WTC11 (cell line): ENCODE data around the gene SLC45A3. TPM values are rescaled to one million over a fixed set of nuclear protein-coding genes. Genes with fewer than 3 reads are reported as not detected.

ENCODE experiments used
- ATAC-seq: fragments of 200-7000 bp; cut with Tn5 transposase; 2 replicates; pipeline ENCODE4 v1.10.0; 2021; ENCODE audit warnings: mild to moderate bottlenecking, moderate library complexity
- CTCF ChIA-PET: fragments of 300-600 bp; sonication (Branson Sonifier 250); formaldehyde crosslinking; loops from one replicate; lab custom pipeline; 2021; ENCODE audit warnings: antibody characterized with exemption; lab: Charles Lee
- POLR2A ChIA-PET: fragments of 350-600 bp; sonication (Branson Sonifier 250); formaldehyde crosslinking; loops from one replicate; lab custom pipeline; 2021; ENCODE audit warnings: antibody characterized with exemption; lab: Charles Lee
- DNase-seq: peaks from one replicate; pipeline ENCODE4 v3.0.0; 2021; ENCODE audit warnings: low spot score
- H3K27ac Mint-ChIP-seq: 2 replicates; pipeline ENCODE4 v1.8.0; 2021; ENCODE audit warnings: mixed read lengths
- H3K27me3 Mint-ChIP-seq: 2 replicates; pipeline ENCODE4 v1.8.0; 2021; ENCODE audit warnings: low read depth, mild to moderate bottlenecking, moderate library complexity, mixed read lengths
- H3K36me3 Mint-ChIP-seq: 2 replicates; pipeline ENCODE4 v1.8.0; 2021; ENCODE audit warnings: mixed read lengths
- H3K4me1 Mint-ChIP-seq: 2 replicates; pipeline ENCODE4 v1.8.0; 2022; ENCODE audit warnings: mixed read lengths
- H3K4me3 Mint-ChIP-seq: 2 replicates; pipeline ENCODE4 v1.8.0; 2021; ENCODE audit warnings: mild to moderate bottlenecking, moderate library complexity, mixed read lengths
- H3K9me3 Mint-ChIP-seq: 2 replicates; pipeline ENCODE4 v1.8.0; 2021; ENCODE audit warnings: mixed read lengths
- ATF1 ChIP-seq: sonication (generic); formaldehyde crosslinking; IDR thresholded peaks from 2 replicates; pipeline ENCODE4 v1.8.1; 2023; ENCODE audit warnings: mild to moderate bottlenecking, moderate library complexity, missing genetic modification reagents
- CBFB ChIP-seq: sonication (generic); formaldehyde crosslinking; IDR thresholded peaks from 2 replicates; pipeline ENCODE4 v1.8.1; 2022; ENCODE audit warnings: mild to moderate bottlenecking, low read depth, missing genetic modification reagents
- ELF4 ChIP-seq: sonication (generic); formaldehyde crosslinking; IDR thresholded peaks from 2 replicates; pipeline ENCODE4 v1.8.1; 2022; ENCODE audit warnings: low read depth, mild to moderate bottlenecking, moderate library complexity, missing genetic modification reagents
- GRHL2 ChIP-seq: fragments of 250-450 bp; sonication (Bioruptor Pico); IDR thresholded peaks from 2 replicates; pipeline ENCODE4 v1.8.0; 2022; ENCODE audit warnings: mild to moderate bottlenecking, moderate library complexity; ENCODE audit not compliant: insufficient replicate concordance, severe bottlenecking
- HMGA2 ChIP-seq: fragments of 250-450 bp; sonication (Bioruptor Pico); IDR thresholded peaks from 2 replicates; pipeline ENCODE4 v1.4.0; 2021; ENCODE audit warnings: mild to moderate bottlenecking, moderate library complexity
- IRF2 ChIP-seq: sonication (generic); formaldehyde crosslinking; IDR thresholded peaks from 2 replicates; pipeline ENCODE4 v1.8.0; 2022; ENCODE audit warnings: low read depth, missing genetic modification reagents, borderline replicate concordance
- NR2C2 ChIP-seq: sonication (generic); formaldehyde crosslinking; IDR thresholded peaks from 2 replicates; pipeline ENCODE4 v1.8.0; 2022; ENCODE audit warnings: mild to moderate bottlenecking, missing genetic modification reagents
- NR3C1 ChIP-seq: sonication (generic); formaldehyde crosslinking; conservative IDR thresholded peaks from 2 replicates; pipeline ENCODE4 v1.8.1; 2023; ENCODE audit warnings: low read depth, mild to moderate bottlenecking, missing genetic modification reagents
- OVOL2 ChIP-seq: fragments of 250-450 bp; sonication (Bioruptor Pico); IDR thresholded peaks from 2 replicates; pipeline ENCODE4 v1.9.0; 2021; ENCODE audit warnings: mild to moderate bottlenecking, borderline replicate concordance
- RELA ChIP-seq: sonication (generic); formaldehyde crosslinking; IDR thresholded peaks from 2 replicates; pipeline ENCODE4 v1.8.1; 2022; ENCODE audit warnings: missing genetic modification reagents, mild to moderate bottlenecking, borderline replicate concordance
- RORB ChIP-seq: fragments of 250-450 bp; sonication (Bioruptor Pico); IDR thresholded peaks from 2 replicates; pipeline ENCODE4 v1.9.0; 2021; ENCODE audit warnings: mild to moderate bottlenecking
- SMAD3 ChIP-seq: sonication (generic); formaldehyde crosslinking; IDR thresholded peaks from 2 replicates; pipeline ENCODE4 v1.8.0; 2022; ENCODE audit warnings: missing genetic modification reagents, mild to moderate bottlenecking, borderline replicate concordance
- ZNF232 ChIP-seq: sonication (generic); formaldehyde crosslinking; IDR thresholded peaks from 2 replicates; pipeline ENCODE4 v1.8.0; 2022; ENCODE audit warnings: mild to moderate bottlenecking, missing genetic modification reagents
- ZNF317 ChIP-seq: sonication (generic); formaldehyde crosslinking; IDR thresholded peaks from 2 replicates; pipeline ENCODE4 v1.8.1; 2023; ENCODE audit warnings: low read depth, mild to moderate bottlenecking, moderate library complexity, missing genetic modification reagents, borderline replicate concordance
- ZNF423 ChIP-seq: fragments of 250-450 bp; sonication (Bioruptor Pico); IDR thresholded peaks from 2 replicates; pipeline ENCODE4 v2.1.2; 2022; ENCODE audit warnings: mild to moderate bottlenecking, moderate library complexity
- total RNA-seq: library from RNA; stranded (reverse); gene quantifications from 3 replicates; pipeline ENCODE4 v1.2.3, GENCODE V29; 2021
- TF ChIP-seq, protein P1 (sequence below): fragments of 200-600 bp; IDR thresholded peaks from 2 replicates; pipeline ENCODE4 v1.8.0; 2022; ENCODE audit warnings: antibody characterized with exemption
- TF ChIP-seq, protein P2 (sequence below): fragments of 250-450 bp; sonication (Bioruptor Pico); IDR thresholded peaks from 2 replicates; pipeline ENCODE4 v1.8.0; 2021; ENCODE audit warnings: mild to moderate bottlenecking
- TF ChIP-seq, protein P3 (sequence below): sonication (generic); formaldehyde crosslinking; IDR thresholded peaks from 2 replicates; pipeline ENCODE4 v1.8.0; 2022; ENCODE audit warnings: mild to moderate bottlenecking, missing genetic modification reagents
- TF ChIP-seq, protein P4 (sequence below): sonication (generic); formaldehyde crosslinking; IDR thresholded peaks from 2 replicates; pipeline ENCODE4 v1.8.0; 2023; ENCODE audit warnings: mild to moderate bottlenecking, missing genetic modification reagents
- TF ChIP-seq, protein P5 (sequence below): fragments of 250-450 bp; sonication (Bioruptor Pico); IDR thresholded peaks from 2 replicates; pipeline ENCODE4 v2.1.2; 2022; ENCODE audit warnings: mild to moderate bottlenecking, moderate library complexity
- TF ChIP-seq, protein P6 (sequence below): sonication (generic); formaldehyde crosslinking; IDR thresholded peaks from 2 replicates; pipeline ENCODE4 v1.8.1; 2022; ENCODE audit warnings: missing genetic modification reagents, borderline replicate concordance
- TF ChIP-seq, protein P7 (sequence below): fragments of 250-450 bp; sonication (Bioruptor Pico); IDR thresholded peaks from 2 replicates; pipeline ENCODE4 v1.9.0; 2021; ENCODE audit warnings: moderate library complexity, mild to moderate bottlenecking, inconsistent platforms, borderline replicate concordance

Gene SLC45A3
- total RNA-seq, 1 experiment from 2014 or later, result 15.2 TPM

DNA sequence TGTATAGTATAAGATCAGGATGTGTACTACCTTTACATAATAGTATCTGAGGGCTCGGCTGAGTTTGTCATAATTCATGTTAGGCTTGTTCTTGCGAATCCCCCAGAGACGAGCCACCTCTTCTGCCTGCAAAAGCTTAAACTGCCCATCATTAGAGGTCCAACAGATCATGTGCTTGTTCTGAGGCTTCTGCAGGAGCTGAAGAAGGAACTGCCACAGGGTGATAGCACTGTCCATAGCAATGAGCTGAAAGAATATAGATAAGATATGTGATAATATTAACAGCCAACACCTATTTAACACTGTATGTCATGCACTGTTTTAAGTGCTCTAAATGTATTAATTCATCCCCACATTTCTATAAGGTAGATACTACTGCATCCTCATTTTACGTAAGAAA is 56.7 kb downstream of the SLC45A3 start:
- Mint-ChIP-seq H3K9me3 (no peaks in the 10 kb centered on the region), H3K27ac (no peak overlapping the region; the same call in 1 of the 2 replicates), H3K27me3 (no peaks in the 10 kb centered on the region), H3K36me3 (peaks cover 38% of the 10 kb centered on the region), H3K4me3 (no peak overlapping the region), H3K4me1 (peaks cover 21% of the 10 kb centered on the region)
- DNase-seq, result no peak
- ATAC-seq, result no peak
- ChIA-PET CTCF (interaction anchor here (1.0 to 2.2 kb wide), 4 partner anchors 10 to 35 kb away, joined by 3 to 6 read pairs (median 5); no protein-coding TSS in a partner anchor), POLR2A (no interaction called here)
- no peak for TF ChIP-seq ZNF423 (CRISPR knock-in tag)

DNA sequence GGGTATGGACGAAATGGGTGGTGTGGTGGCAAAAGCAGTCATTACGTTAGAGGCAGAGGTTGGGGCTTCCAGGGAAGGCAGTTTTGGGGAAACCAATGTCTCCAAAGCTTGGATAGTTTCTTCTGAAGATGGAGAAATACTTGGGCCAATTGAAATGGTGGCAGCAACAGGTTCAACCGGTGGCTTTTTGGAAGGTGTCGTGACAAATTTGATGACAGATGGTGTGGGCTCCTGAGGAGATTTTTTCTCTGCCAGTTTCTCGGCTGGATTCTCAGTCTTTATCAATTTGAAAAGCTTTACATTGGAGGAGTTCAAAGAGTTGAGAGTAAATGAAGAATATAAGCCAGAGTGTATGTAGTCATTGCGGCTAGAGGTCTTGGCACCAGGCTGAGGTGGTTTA is 60.0 kb downstream of the SLC45A3 start:
- Mint-ChIP-seq H3K27me3 (no peaks in the 10 kb centered on the region), H3K4me3 (no peak overlapping the region), H3K9me3 (no peaks in the 10 kb centered on the region), H3K36me3 (peaks cover 58% of the 10 kb centered on the region), H3K4me1 (peaks cover 5% of the 10 kb centered on the region; the same call in 1 of the 2 replicates), H3K27ac (peak overlapping the region; percentile 33)
- ChIA-PET CTCF (interaction anchor here (0.7 kb wide), 1 partner anchor 29 kb away, joined by 3 read pairs; no protein-coding TSS in a partner anchor), POLR2A (no interaction called here)
- DNase-seq (no peak), ATAC-seq (no peak)
- TF ChIP-seq ELF4 (CRISPR knock-in tag) (no peak), ZNF317 (CRISPR knock-in tag) (no peak)

DNA sequence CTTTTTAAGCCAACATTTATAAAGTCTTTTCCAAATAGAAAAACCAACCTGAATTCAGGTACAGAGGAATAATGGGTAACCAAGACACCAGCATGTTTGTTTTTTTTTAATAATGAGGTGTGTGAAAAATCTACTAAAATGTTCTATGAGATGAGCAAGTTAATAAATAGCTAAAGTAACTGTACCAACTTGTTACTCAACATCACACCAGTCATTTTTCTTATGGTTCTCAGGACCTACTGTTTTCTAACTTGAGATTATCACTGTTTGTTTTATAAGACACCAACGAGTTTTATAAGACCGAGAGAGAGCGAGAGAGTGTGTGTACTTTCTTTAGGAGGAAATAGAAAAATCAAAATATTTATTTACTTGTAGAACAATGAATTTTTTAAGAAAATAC is 60.9 kb downstream of the SLC45A3 start:
- no peaks in the 10 kb centered on the region for H3K4me1 Mint-ChIP-seq
- ChIA-PET CTCF (no interaction called here), POLR2A (no interaction called here)
- DNase-seq, result no peak
- no peaks in the 10 kb centered on the region for H3K9me3 Mint-ChIP-seq
- H3K36me3 Mint-ChIP-seq, result peaks cover 62% of the 10 kb centered on the region
- no peaks in the 10 kb centered on the region for H3K27me3 Mint-ChIP-seq
- no peak overlapping the region for H3K27ac Mint-ChIP-seq
- no peak for ATAC-seq
- H3K4me3 Mint-ChIP-seq, result no peak overlapping the region
- TF ChIP-seq NR3C1 (CRISPR knock-in tag), result no peak
- no peak for TF ChIP-seq RELA (CRISPR knock-in tag)
- TF ChIP-seq, protein P1, sequence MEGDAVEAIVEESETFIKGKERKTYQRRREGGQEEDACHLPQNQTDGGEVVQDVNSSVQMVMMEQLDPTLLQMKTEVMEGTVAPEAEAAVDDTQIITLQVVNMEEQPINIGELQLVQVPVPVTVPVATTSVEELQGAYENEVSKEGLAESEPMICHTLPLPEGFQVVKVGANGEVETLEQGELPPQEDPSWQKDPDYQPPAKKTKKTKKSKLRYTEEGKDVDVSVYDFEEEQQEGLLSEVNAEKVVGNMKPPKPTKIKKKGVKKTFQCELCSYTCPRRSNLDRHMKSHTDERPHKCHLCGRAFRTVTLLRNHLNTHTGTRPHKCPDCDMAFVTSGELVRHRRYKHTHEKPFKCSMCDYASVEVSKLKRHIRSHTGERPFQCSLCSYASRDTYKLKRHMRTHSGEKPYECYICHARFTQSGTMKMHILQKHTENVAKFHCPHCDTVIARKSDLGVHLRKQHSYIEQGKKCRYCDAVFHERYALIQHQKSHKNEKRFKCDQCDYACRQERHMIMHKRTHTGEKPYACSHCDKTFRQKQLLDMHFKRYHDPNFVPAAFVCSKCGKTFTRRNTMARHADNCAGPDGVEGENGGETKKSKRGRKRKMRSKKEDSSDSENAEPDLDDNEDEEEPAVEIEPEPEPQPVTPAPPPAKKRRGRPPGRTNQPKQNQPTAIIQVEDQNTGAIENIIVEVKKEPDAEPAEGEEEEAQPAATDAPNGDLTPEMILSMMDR, result no peak
- TF ChIP-seq, protein P2, sequence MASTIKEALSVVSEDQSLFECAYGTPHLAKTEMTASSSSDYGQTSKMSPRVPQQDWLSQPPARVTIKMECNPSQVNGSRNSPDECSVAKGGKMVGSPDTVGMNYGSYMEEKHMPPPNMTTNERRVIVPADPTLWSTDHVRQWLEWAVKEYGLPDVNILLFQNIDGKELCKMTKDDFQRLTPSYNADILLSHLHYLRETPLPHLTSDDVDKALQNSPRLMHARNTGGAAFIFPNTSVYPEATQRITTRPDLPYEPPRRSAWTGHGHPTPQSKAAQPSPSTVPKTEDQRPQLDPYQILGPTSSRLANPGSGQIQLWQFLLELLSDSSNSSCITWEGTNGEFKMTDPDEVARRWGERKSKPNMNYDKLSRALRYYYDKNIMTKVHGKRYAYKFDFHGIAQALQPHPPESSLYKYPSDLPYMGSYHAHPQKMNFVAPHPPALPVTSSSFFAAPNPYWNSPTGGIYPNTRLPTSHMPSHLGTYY (CRISPR knock-in tag), result no peak
- TF ChIP-seq, protein P3, sequence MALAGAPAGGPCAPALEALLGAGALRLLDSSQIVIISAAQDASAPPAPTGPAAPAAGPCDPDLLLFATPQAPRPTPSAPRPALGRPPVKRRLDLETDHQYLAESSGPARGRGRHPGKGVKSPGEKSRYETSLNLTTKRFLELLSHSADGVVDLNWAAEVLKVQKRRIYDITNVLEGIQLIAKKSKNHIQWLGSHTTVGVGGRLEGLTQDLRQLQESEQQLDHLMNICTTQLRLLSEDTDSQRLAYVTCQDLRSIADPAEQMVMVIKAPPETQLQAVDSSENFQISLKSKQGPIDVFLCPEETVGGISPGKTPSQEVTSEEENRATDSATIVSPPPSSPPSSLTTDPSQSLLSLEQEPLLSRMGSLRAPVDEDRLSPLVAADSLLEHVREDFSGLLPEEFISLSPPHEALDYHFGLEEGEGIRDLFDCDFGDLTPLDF (CRISPR knock-in tag), result no peak
- no peak for TF ChIP-seq ZNF232
- no peak for TF ChIP-seq SMAD3 (CRISPR knock-in tag)
- TF ChIP-seq, protein P4, sequence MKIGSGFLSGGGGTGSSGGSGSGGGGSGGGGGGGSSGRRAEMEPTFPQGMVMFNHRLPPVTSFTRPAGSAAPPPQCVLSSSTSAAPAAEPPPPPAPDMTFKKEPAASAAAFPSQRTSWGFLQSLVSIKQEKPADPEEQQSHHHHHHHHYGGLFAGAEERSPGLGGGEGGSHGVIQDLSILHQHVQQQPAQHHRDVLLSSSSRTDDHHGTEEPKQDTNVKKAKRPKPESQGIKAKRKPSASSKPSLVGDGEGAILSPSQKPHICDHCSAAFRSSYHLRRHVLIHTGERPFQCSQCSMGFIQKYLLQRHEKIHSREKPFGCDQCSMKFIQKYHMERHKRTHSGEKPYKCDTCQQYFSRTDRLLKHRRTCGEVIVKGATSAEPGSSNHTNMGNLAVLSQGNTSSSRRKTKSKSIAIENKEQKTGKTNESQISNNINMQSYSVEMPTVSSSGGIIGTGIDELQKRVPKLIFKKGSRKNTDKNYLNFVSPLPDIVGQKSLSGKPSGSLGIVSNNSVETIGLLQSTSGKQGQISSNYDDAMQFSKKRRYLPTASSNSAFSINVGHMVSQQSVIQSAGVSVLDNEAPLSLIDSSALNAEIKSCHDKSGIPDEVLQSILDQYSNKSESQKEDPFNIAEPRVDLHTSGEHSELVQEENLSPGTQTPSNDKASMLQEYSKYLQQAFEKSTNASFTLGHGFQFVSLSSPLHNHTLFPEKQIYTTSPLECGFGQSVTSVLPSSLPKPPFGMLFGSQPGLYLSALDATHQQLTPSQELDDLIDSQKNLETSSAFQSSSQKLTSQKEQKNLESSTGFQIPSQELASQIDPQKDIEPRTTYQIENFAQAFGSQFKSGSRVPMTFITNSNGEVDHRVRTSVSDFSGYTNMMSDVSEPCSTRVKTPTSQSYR (CRISPR knock-in tag), result no peak
- TF ChIP-seq ATF1 (CRISPR knock-in tag), result no peak
- TF ChIP-seq CBFB (CRISPR knock-in tag), result no peak
- no peak for TF ChIP-seq NR2C2 (CRISPR knock-in tag)
- no peak for TF ChIP-seq HMGA2
- TF ChIP-seq, protein P5, sequence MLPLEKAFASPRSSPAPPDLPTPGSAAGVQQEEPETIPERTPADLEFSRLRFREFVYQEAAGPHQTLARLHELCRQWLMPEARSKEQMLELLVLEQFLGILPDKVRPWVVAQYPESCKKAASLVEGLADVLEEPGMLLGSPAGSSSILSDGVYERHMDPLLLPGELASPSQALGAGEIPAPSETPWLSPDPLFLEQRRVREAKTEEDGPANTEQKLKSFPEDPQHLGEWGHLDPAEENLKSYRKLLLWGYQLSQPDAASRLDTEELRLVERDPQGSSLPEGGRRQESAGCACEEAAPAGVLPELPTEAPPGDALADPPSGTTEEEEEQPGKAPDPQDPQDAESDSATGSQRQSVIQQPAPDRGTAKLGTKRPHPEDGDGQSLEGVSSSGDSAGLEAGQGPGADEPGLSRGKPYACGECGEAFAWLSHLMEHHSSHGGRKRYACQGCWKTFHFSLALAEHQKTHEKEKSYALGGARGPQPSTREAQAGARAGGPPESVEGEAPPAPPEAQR (CRISPR knock-in tag), result no peak
- TF ChIP-seq, protein P6, sequence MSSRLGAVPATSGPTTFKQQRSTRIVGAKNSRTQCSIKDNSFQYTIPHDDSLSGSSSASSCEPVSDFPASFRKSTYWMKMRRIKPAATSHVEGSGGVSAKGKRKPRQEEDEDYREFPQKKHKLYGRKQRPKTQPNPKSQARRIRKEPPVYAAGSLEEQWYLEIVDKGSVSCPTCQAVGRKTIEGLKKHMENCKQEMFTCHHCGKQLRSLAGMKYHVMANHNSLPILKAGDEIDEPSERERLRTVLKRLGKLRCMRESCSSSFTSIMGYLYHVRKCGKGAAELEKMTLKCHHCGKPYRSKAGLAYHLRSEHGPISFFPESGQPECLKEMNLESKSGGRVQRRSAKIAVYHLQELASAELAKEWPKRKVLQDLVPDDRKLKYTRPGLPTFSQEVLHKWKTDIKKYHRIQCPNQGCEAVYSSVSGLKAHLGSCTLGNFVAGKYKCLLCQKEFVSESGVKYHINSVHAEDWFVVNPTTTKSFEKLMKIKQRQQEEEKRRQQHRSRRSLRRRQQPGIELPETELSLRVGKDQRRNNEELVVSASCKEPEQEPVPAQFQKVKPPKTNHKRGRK (CRISPR knock-in tag), result no peak
- TF ChIP-seq GRHL2 (CRISPR knock-in tag), result no peak
- TF ChIP-seq OVOL2 (CRISPR knock-in tag), result no peak
- no peak for TF ChIP-seq IRF2 (CRISPR knock-in tag)
- no peak for TF ChIP-seq RORB (CRISPR knock-in tag)
- TF ChIP-seq, protein P7, sequence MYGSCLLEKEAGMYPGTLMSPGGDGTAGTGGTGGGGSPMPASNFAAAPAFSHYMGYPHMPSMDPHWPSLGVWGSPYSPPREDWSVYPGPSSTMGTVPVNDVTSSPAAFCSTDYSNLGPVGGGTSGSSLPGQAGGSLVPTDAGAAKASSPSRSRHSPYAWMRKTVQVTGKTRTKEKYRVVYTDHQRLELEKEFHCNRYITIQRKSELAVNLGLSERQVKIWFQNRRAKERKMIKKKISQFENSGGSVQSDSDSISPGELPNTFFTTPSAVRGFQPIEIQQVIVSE (CRISPR knock-in tag), result no peak
